HEK293 (cell line): ENCODE results near the gene AURKAIP1.
"Not testable (repeated sequence)": the region's sequence is repeated elsewhere in the genome, so short reads cannot be mapped to it uniquely, and the experiment has no call there.

Source experiments
- CTCF ChIA-PET: fragments of 350-600 bp; formaldehyde crosslinking; extraction: SDS; loops from one replicate; lab custom pipeline; 2021; ENCODE audit warnings: antibody characterized with exemption; lab: Yijun Ruan, JAX
- POLR2A ChIA-PET: fragments of 300-600 bp; formaldehyde crosslinking; extraction: SDS; loops from one replicate; lab custom pipeline; 2020; ENCODE audit warnings: antibody characterized with exemption, inconsistent platforms; lab: Yijun Ruan, JAX
- H3K27ac ChIP-seq: fragments of 200-500 bp; sonication (Bioruptor generic); 2 replicates; pipeline ENCODE4 v1.5.1; 2014; ENCODE audit warnings: low read depth, low read length, control low read depth, inconsistent platforms; ENCODE audit errors: extremely low read depth
- H3K36me3 ChIP-seq, 2 experiments: fragments of 200-500 bp in 1 of 2; sonication (Bioruptor generic) in 1 of 2; 1 replicate in 1 of 2; 2 replicates in 1 of 2; pipeline ENCODE4 v1.5.1; 2014 to 2017; ENCODE audit warnings: inconsistent platforms in 2 of 2, low read length in 2 of 2; ENCODE audit not compliant: control insufficient read depth in 2 of 2, insufficient read depth in 1 of 2
- H3K4me1 ChIP-seq: fragments of 200-500 bp; sonication (Bioruptor generic); 2 replicates; pipeline ENCODE4 v1.5.1; 2014; ENCODE audit warnings: mild to moderate bottlenecking, low read length, inconsistent platforms; ENCODE audit not compliant: control insufficient read depth, insufficient read depth
- H3K4me3 ChIP-seq: 2 replicates; pipeline ENCODE4 v1.5.1; 2011; ENCODE audit warnings: low read depth, mild to moderate bottlenecking, control low read depth, low read length, moderate library complexity
- H3K9me3 ChIP-seq: fragments of 200-500 bp; sonication (Bioruptor generic); 2 replicates; pipeline ENCODE4 v1.5.1; 2014; ENCODE audit warnings: low read depth, low read length, inconsistent platforms; ENCODE audit not compliant: control insufficient read depth, insufficient read depth
- KLF7 ChIP-seq: fragments of 450-650 bp; formaldehyde crosslinking; IDR thresholded peaks from 2 replicates; pipeline ENCODE4 v1.5.1; 2016; ENCODE audit warnings: missing biosample characterization, missing genetic modification characterization, borderline replicate concordance
- MEIS1 ChIP-seq: sonication (generic); formaldehyde crosslinking; IDR thresholded peaks from 2 replicates; pipeline ENCODE4 v1.8.1; 2022; ENCODE audit warnings: missing genetic modification reagents, mild to moderate bottlenecking, borderline replicate concordance
- ZBTB7A ChIP-seq: fragments of 450-650 bp; formaldehyde crosslinking; IDR thresholded peaks from 2 replicates; pipeline ENCODE4 v1.5.1; 2016; ENCODE audit warnings: low read depth, missing biosample characterization, missing genetic modification characterization
- ZFP69B ChIP-seq: fragments of 450-650 bp; formaldehyde crosslinking; IDR thresholded peaks from 2 replicates; pipeline ENCODE4 v1.5.1; 2016; ENCODE audit warnings: missing biosample characterization, missing genetic modification characterization
- ZNF146 ChIP-seq: fragments of 450-650 bp; formaldehyde crosslinking; IDR thresholded peaks from 2 replicates; pipeline ENCODE4 v1.5.1; 2016; ENCODE audit warnings: missing biosample characterization, missing genetic modification characterization
- ZNF18 ChIP-seq: fragments of 450-650 bp; formaldehyde crosslinking; IDR thresholded peaks from 2 replicates; pipeline ENCODE4 v1.5.1; 2016; ENCODE audit warnings: missing biosample characterization, missing genetic modification characterization
- ZNF202 ChIP-seq: fragments of 450-650 bp; formaldehyde crosslinking; IDR thresholded peaks from 2 replicates; pipeline ENCODE4 v1.5.1; 2016; ENCODE audit warnings: missing biosample characterization, missing genetic modification characterization, borderline replicate concordance
- ZNF223 ChIP-seq: fragments of 450-650 bp; formaldehyde crosslinking; IDR thresholded peaks from 2 replicates; pipeline ENCODE4 v1.5.1; 2016; ENCODE audit warnings: missing biosample characterization, missing genetic modification characterization
- ZNF24 ChIP-seq: fragments of 450-650 bp; formaldehyde crosslinking; IDR thresholded peaks from 2 replicates; pipeline ENCODE4 v1.5.1; 2016; ENCODE audit warnings: missing biosample characterization, missing genetic modification characterization
- ZNF292 ChIP-seq: fragments of 450-650 bp; formaldehyde crosslinking; IDR thresholded peaks from 2 replicates; pipeline ENCODE4 v1.5.1; 2016; ENCODE audit warnings: low read depth, missing biosample characterization, missing genetic modification characterization, borderline replicate concordance
- ZNF335 ChIP-seq: fragments of 450-650 bp; formaldehyde crosslinking; conservative IDR thresholded peaks from 2 replicates; pipeline ENCODE4 v1.5.1; 2016; ENCODE audit warnings: missing biosample characterization, missing genetic modification characterization
- ZNF341 ChIP-seq: fragments of 450-650 bp; formaldehyde crosslinking; IDR thresholded peaks from 2 replicates; pipeline ENCODE4; 2016; ENCODE audit warnings: low read depth, missing biosample characterization, missing genetic modification characterization
- ZNF37A ChIP-seq: fragments of 450-650 bp; IDR thresholded peaks from 2 replicates; pipeline ENCODE4 v1.5.1; 2018; ENCODE audit warnings: missing biosample characterization, missing genetic modification characterization
- ZNF416 ChIP-seq: fragments of 450-650 bp; formaldehyde crosslinking; IDR thresholded peaks from 2 replicates; pipeline ENCODE4 v1.5.1; 2016; ENCODE audit warnings: missing biosample characterization, missing genetic modification characterization
- ZNF488 ChIP-seq: fragments of 450-650 bp; formaldehyde crosslinking; IDR thresholded peaks from 2 replicates; pipeline ENCODE4 v1.5.1; 2016; ENCODE audit warnings: missing biosample characterization, missing genetic modification characterization
- ZNF544 ChIP-seq: fragments of 450-650 bp; formaldehyde crosslinking; IDR thresholded peaks from 2 replicates; pipeline ENCODE4 v1.5.0; 2017; ENCODE audit warnings: missing biosample characterization, missing genetic modification characterization
- ZNF560 ChIP-seq: fragments of 450-650 bp; formaldehyde crosslinking; IDR thresholded peaks from 2 replicates; pipeline ENCODE4 v1.5.1; 2017; ENCODE audit warnings: missing biosample characterization, missing genetic modification characterization, borderline replicate concordance
- ZNF571 ChIP-seq: fragments of 450-650 bp; formaldehyde crosslinking; IDR thresholded peaks from 2 replicates; pipeline ENCODE4 v1.5.0; 2017; ENCODE audit warnings: missing biosample characterization, missing genetic modification characterization
- ZNF623 ChIP-seq: fragments of 450-650 bp; formaldehyde crosslinking; IDR thresholded peaks from 2 replicates; pipeline ENCODE4 v1.5.1; 2016; ENCODE audit warnings: missing biosample characterization, missing genetic modification characterization
- ZNF629 ChIP-seq: fragments of 450-650 bp; formaldehyde crosslinking; IDR thresholded peaks from 2 replicates; pipeline ENCODE4 v1.5.1; 2017; ENCODE audit warnings: missing biosample characterization, missing genetic modification characterization
- ZNF639 ChIP-seq: fragments of 450-650 bp; formaldehyde crosslinking; IDR thresholded peaks from 2 replicates; pipeline ENCODE4 v1.5.1; 2016; ENCODE audit warnings: missing biosample characterization, missing genetic modification characterization
- ZNF664 ChIP-seq: fragments of 450-650 bp; formaldehyde crosslinking; IDR thresholded peaks from 2 replicates; pipeline ENCODE4 v1.5.1; 2016; ENCODE audit warnings: missing biosample characterization, missing genetic modification characterization
- ZNF792 ChIP-seq: fragments of 450-650 bp; formaldehyde crosslinking; IDR thresholded peaks from 2 replicates; pipeline ENCODE4 v1.5.1; 2016; ENCODE audit warnings: missing biosample characterization, missing genetic modification characterization
- ZNF843 ChIP-seq: fragments of 450-650 bp; formaldehyde crosslinking; IDR thresholded peaks from 2 replicates; pipeline ENCODE4 v1.5.1; 2016; ENCODE audit warnings: missing biosample characterization, missing genetic modification characterization
- TF ChIP-seq, protein P1 (sequence below): IDR thresholded peaks from 2 replicates; pipeline ENCODE4 v1.6.1; 2011; ENCODE audit warnings: mild to moderate bottlenecking, low read depth, low read length, borderline replicate concordance
- TF ChIP-seq, protein P2 (sequence below): fragments of 450-650 bp; formaldehyde crosslinking; optimal IDR thresholded peaks from 2 replicates; pipeline ENCODE3; 2016; ENCODE audit warnings: missing biosample characterization, mild to moderate bottlenecking, missing genetic modification characterization

AURKAIP1 gene

DNA sequence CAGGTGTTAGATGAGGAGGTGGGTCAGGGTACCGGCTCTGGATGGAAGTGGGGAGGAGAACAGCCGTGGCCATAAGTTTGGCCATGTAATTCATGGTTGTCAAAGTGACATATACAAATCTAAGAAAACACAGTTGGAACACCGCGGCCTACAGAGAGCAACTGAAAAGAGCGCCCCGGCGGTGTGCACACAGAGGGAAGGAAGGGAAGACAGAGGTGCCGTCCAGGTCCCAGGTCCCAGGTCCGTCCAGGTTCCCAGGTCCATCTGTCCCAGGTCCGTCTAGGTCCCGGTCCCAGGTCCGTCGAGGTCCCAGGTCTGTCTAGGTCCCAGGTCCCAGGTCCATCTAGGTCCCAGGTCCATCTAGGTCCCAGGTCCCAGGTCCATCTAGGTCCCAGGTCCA is 36.6 kb upstream of the AURKAIP1 start (continued):
- no peak for TF ChIP-seq ZNF623
- TF ChIP-seq ZNF488 = no peak
- TF ChIP-seq ZNF202 = no peak
- TF ChIP-seq MEIS1 (CRISPR knock-in tag) = no peak
- TF ChIP-seq ZNF544 (tag by site-specific recombination) = no peak

DNA sequence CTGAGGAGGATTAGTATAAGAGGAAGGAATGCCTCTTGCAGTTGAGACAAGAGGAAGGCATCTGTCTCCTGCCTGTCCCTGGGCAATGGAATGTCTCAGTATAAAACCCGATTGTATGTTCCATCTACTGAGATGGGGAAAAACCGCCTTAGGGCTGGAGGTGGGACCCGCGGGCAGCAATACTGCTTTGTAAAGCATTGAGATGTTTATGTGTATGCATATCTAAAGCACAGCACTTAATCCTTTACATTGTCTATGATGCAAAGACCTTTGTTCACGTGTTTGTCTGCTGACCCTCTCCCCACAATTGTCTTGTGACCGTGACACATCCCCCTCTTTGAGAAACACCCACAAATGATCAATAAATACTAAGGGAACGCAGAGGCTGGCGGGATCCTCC is 35.2 kb upstream of the AURKAIP1 start:
- not testable (repeated sequence) for H3K9me3 ChIP-seq, H3K27ac ChIP-seq

DNA sequence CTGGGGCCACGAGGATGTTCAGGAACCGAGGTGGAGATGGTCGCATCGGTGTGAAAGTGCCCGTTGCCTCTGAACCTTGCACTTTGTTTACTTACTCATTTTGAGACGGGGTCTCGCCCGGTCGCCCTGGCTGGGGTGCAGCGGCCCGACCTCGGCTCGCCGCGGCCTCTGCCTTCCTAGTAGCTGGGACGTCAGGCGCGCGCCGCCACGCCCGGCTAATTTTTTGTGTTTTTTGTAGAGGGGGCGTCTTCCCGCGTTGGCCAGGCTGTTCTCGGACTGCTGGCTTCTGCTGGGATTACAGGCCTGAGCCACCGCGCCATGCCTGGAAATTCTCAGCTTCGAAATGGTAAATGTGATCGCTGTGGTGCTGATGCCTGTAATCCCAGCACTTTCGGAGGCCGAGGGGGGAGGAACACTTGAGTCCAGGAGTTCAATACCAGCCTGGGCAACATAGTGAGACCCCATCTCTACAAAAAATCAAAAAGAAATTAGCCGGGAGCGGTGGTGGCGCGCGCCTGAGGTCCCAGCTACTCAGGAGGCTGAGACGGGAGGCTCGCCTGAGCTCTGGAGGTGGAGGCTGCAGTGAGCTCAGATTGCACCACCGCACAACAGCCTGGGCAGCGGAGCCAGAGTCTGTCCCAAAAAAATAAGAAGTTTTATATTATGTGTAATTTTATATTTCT is 32.8 kb upstream of the AURKAIP1 start:
- Histone ChIP-seq H3K36me3 (peaks cover 19 to 51% of the 10 kb centered on the region in 2 experiments; a peak in 2 of 3 replicates), H3K27ac (peak overlapping the region; percentile 87), H3K4me3 (peak overlapping the region; percentile 84), H3K4me1 (no peaks in the 10 kb centered on the region), H3K9me3 (no peaks in the 10 kb centered on the region)
- CTCF ChIA-PET = interaction anchor here (0.6 to 2.8 kb wide), 6 partner anchors 15 to 35 kb away, joined by 3 to 14 read pairs (median 3); no protein-coding TSS in a partner anchor
- POLR2A ChIA-PET = interaction anchor here (0.6 to 2.2 kb wide), 6 partner anchors 9 to 36 kb away, joined by 3 to 18 read pairs (median 6); partner anchors contain the start of genes AURKAIP1 and CCNL2
- TF ChIP-seq ZNF223 (tag by site-specific recombination) (no peak), ZBTB7A (tag by site-specific recombination) (no peak), ZNF24 (no peak), ZNF292 (no peak), ZNF571 (tag by site-specific recombination) (no peak), ZNF664 (tag by site-specific recombination) (no peak), KLF7 (tag by site-specific recombination) (0 out of 2 replicates have a peak, but pooled peaks have one; percentile 40), ZNF792 (no peak), ZNF560 (tag by site-specific recombination) (no peak), ZNF341 (tag by site-specific recombination) (peak; percentile 57; the same call in 1 of the 2 replicates), ZNF335 (tag by site-specific recombination) (0 out of 2 replicates have a peak, but pooled peaks have one; percentile 15), ZNF37A (no peak), ZNF629 (tag by site-specific recombination) (no peak), ZNF18 (no peak), ZNF416 (tag by site-specific recombination) (no peak), ZNF146 (tag by site-specific recombination) (no peak), ZNF843 (tag by site-specific recombination) (no peak), ZNF639 (tag by site-specific recombination) (no peak)
- TF ChIP-seq, protein P1, sequence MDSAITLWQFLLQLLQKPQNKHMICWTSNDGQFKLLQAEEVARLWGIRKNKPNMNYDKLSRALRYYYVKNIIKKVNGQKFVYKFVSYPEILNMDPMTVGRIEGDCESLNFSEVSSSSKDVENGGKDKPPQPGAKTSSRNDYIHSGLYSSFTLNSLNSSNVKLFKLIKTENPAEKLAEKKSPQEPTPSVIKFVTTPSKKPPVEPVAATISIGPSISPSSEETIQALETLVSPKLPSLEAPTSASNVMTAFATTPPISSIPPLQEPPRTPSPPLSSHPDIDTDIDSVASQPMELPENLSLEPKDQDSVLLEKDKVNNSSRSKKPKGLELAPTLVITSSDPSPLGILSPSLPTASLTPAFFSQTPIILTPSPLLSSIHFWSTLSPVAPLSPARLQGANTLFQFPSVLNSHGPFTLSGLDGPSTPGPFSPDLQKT = no peak
- TF ChIP-seq, protein P2, sequence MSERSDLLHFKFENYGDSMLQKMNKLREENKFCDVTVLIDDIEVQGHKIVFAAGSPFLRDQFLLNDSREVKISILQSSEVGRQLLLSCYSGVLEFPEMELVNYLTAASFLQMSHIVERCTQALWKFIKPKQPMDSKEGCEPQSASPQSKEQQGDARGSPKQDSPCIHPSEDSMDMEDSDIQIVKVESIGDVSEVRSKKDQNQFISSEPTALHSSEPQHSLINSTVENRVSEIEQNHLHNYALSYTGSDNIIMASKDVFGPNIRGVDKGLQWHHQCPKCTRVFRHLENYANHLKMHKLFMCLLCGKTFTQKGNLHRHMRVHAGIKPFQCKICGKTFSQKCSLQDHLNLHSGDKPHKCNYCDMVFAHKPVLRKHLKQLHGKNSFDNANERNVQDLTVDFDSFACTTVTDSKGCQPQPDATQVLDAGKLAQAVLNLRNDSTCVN (tag by site-specific recombination) = peak; percentile 1

More for the DNA sequence above, 35.2 kb upstream of the AURKAIP1 start:
- ChIA-PET CTCF (interaction anchor here (0.9 to 2.8 kb wide), 2 partner anchors 31 to 499 kb away, joined by 3 to 14 read pairs; no protein-coding TSS in a partner anchor), POLR2A (interaction anchor here (1.1 kb wide), 1 partner anchor 47 kb away, joined by 3 read pairs; no protein-coding TSS in a partner anchor)
- H3K4me1 ChIP-seq = not testable (repeated sequence)
- 0 out of 2 replicates have a peak, but pooled peaks have one; percentile 19 for TF ChIP-seq ZFP69B (tag by site-specific recombination)
- TF ChIP-seq, all 188 proteins: peak for 1; not testable (repeated sequence) for 187
- peaks cover 8 to 28% of the 10 kb centered on the region in 2 experiments; a peak in 2 of 3 replicates for H3K36me3 ChIP-seq
- not testable (repeated sequence) for H3K4me3 ChIP-seq
